Neural progenitor cell (in vitro differentiated cells): ENCODE results near the gene TFDP1. TPM values are rescaled to one million over a fixed set of nuclear protein-coding genes. Genes with fewer than 3 reads are reported as not detected.

Source experiments
- DNase-seq: peaks from one replicate; pipeline ENCODE4 v3.0.0-alpha.2; 2016; ENCODE audit warnings: low spot score
- H2AFZ ChIP-seq: fragments of 200-600 bp; sonication (generic); replicated peaks from 2 replicates; pipeline ENCODE4 v1.6.1; 2016; ENCODE audit warnings: antibody characterized with exemption
- H3F3A ChIP-seq: fragments of 200-600 bp; sonication (generic); 2 replicates; pipeline ENCODE4 v1.6.1; 2016; ENCODE audit warnings: antibody characterized with exemption, low read depth
- H3K27ac ChIP-seq: fragments of 200-600 bp; sonication (generic); 2 replicates; pipeline ENCODE4 v1.5.1; 2016; ENCODE audit warnings: mild to moderate bottlenecking
- H3K27me3 ChIP-seq: fragments of 200-600 bp; sonication (generic); 2 replicates; pipeline ENCODE4 v1.6.1; 2016; ENCODE audit warnings: mild to moderate bottlenecking, moderate library complexity
- H3K36me3 ChIP-seq: fragments of 200-600 bp; sonication (generic); 2 replicates; pipeline ENCODE4 v1.5.1; 2016
- H3K4me1 ChIP-seq: fragments of 200-600 bp; sonication (generic); 2 replicates; pipeline ENCODE4 v1.6.1; 2016; ENCODE audit warnings: mixed run types
- H3K4me2 ChIP-seq: fragments of 200-600 bp; sonication (generic); 2 replicates; pipeline ENCODE4 v1.6.1; 2016
- H3K4me3 ChIP-seq: fragments of 200-600 bp; sonication (generic); 2 replicates; pipeline ENCODE4 v1.5.1; 2016
- H3K79me2 ChIP-seq: fragments of 200-600 bp; sonication (generic); 2 replicates; pipeline ENCODE4 v1.6.1; 2016; ENCODE audit warnings: low read depth
- H3K9ac ChIP-seq: fragments of 200-600 bp; sonication (generic); 2 replicates; pipeline ENCODE4 v1.6.1; 2016
- H3K9me3 ChIP-seq: fragments of 200-600 bp; sonication (generic); 2 replicates; pipeline ENCODE4 v1.5.1; 2016; ENCODE audit warnings: low read depth
- H4K20me1 ChIP-seq: fragments of 200-600 bp; sonication (generic); 2 replicates; pipeline ENCODE4 v1.6.1; 2016; ENCODE audit warnings: low read depth
- H3K27ac Mint-ChIP-seq: 3 replicates; pipeline ENCODE4 v1.8.0; 2021; ENCODE audit warnings: mixed read lengths
- H3K27me3 Mint-ChIP-seq: 2 replicates; pipeline ENCODE4 v1.8.0; 2022; ENCODE audit warnings: low read depth, mild to moderate bottlenecking, inconsistent platforms, moderate library complexity, mixed read lengths; ENCODE audit not compliant: insufficient read depth
- H3K36me3 Mint-ChIP-seq: 3 replicates; pipeline ENCODE4 v1.8.0; 2021; ENCODE audit warnings: mixed read lengths
- H3K4me1 Mint-ChIP-seq: 3 replicates; pipeline ENCODE4 v1.8.0; 2021; ENCODE audit warnings: mixed read lengths
- H3K4me3 Mint-ChIP-seq: 3 replicates; pipeline ENCODE4 v1.8.0; 2021; ENCODE audit warnings: mild to moderate bottlenecking, moderate library complexity, mixed read lengths
- H3K9me3 Mint-ChIP-seq: 3 replicates; pipeline ENCODE4 v1.8.0; 2020; ENCODE audit warnings: mixed read lengths
- CTCF ChIP-seq: fragments of 200-600 bp; sonication (generic); IDR thresholded peaks from 2 replicates; pipeline ENCODE4 v1.5.1; 2017; ENCODE audit warnings: antibody characterized with exemption, mild to moderate bottlenecking
- EZH2 ChIP-seq: fragments of 200-600 bp; sonication (generic); IDR thresholded peaks from 2 replicates; pipeline ENCODE4 v1.6.1; 2017; ENCODE audit warnings: antibody characterized with exemption, mild to moderate bottlenecking, moderate library complexity
- EZH2phosphoT487 ChIP-seq: fragments of 200-600 bp; sonication (generic); IDR thresholded peaks from 2 replicates; pipeline ENCODE4 v1.6.1; 2017; ENCODE audit warnings: antibody characterized with exemption
- total RNA-seq: library from RNA; depleted of rRNA; stranded (reverse); fragments of >200 nt; gene quantifications from 2 replicates; pipeline ENCODE4 v1.2.3, GENCODE V29; 2015; ENCODE audit warnings: low replicate concordance

The TFDP1 gene
- total RNA-seq, 1 donor from 2014 or later = 88.6 TPM

GRCh38 chr13:113625965-113626721 is 41.6 kb downstream of the TFDP1 start:
- H4K20me1 ChIP-seq = peaks cover 9% of the 10 kb centered on the region
- H3K4me2 ChIP-seq = no peak overlapping the region
- H3K9me3 ChIP-seq = no peaks in the 10 kb centered on the region
- H3K9me3 Mint-ChIP-seq = peaks cover 6% of the 10 kb centered on the region
- H3K4me3 ChIP-seq = no peak overlapping the region
- no peak overlapping the region for H2AFZ ChIP-seq
- H3K27me3 ChIP-seq = no peaks in the 10 kb centered on the region
- H3K36me3 Mint-ChIP-seq = peaks cover 39% of the 10 kb centered on the region
- no peak overlapping the region for H3K27ac ChIP-seq
- no peaks in the 10 kb centered on the region for H3K4me1 ChIP-seq
- H3K36me3 ChIP-seq = peaks cover 5% of the 10 kb centered on the region
- no peak for TF ChIP-seq EZH2phosphoT487
- no peak for TF ChIP-seq EZH2
- no peak for TF ChIP-seq CTCF
- no peaks in the 10 kb centered on the region for H3K27me3 Mint-ChIP-seq
- H3K4me1 Mint-ChIP-seq = peaks cover 20% of the 10 kb centered on the region
- no peak for DNase-seq
- H3F3A ChIP-seq = peaks cover 16% of the 10 kb centered on the region
- H3K9ac ChIP-seq = no peak overlapping the region
- H3K4me3 Mint-ChIP-seq = no peak overlapping the region
- H3K79me2 ChIP-seq = peaks cover 75% of the 10 kb centered on the region
- no peak overlapping the region for H3K27ac Mint-ChIP-seq

- TF ChIP-seq EZH2 (no peak), EZH2phosphoT487 (no peak), CTCF (no peak)
- H3K4me1 Mint-ChIP-seq = peaks cover 20% of the 10 kb centered on the region
- no peaks in the 10 kb centered on the region for H3K9me3 ChIP-seq
- H2AFZ ChIP-seq = no peak overlapping the region
- H3K4me3 ChIP-seq = no peak overlapping the region
- no peak overlapping the region for H3K27ac ChIP-seq
- peaks cover 5% of the 10 kb centered on the region for H3K36me3 ChIP-seq
- no peak for DNase-seq
- H3K4me3 Mint-ChIP-seq = no peak overlapping the region
- H3K27me3 Mint-ChIP-seq = no peaks in the 10 kb centered on the region
- H3K9me3 Mint-ChIP-seq = peaks cover 4% of the 10 kb centered on the region
- H3K4me1 ChIP-seq = no peaks in the 10 kb centered on the region
- peaks cover 69% of the 10 kb centered on the region for H3K79me2 ChIP-seq
- H3K9ac ChIP-seq = no peak overlapping the region
- no peaks in the 10 kb centered on the region for H3K27me3 ChIP-seq
- H3F3A ChIP-seq = peaks cover 16% of the 10 kb centered on the region
- H3K4me2 ChIP-seq = no peak overlapping the region
- H3K27ac Mint-ChIP-seq = peak overlapping the region; percentile 80
- peaks cover 34% of the 10 kb centered on the region for H3K36me3 Mint-ChIP-seq
- H4K20me1 ChIP-seq = peaks cover 15% of the 10 kb centered on the region
Measured at GRCh38 chr13:113627136-113627535, 42.6 kb downstream of the TFDP1 start.

GRCh38 chr13:113628291-113629270 is 44.0 kb downstream of the TFDP1 start:
- Histone ChIP-seq H3K4me2 (no peak overlapping the region), H3K9ac (no peak overlapping the region), H3K27me3 (no peaks in the 10 kb centered on the region), H3F3A (peaks cover 16% of the 10 kb centered on the region), H2AFZ (no peak overlapping the region), H3K27ac (peak overlapping the region; percentile 37), H3K4me3 (no peak overlapping the region), H3K79me2 (peaks cover 56% of the 10 kb centered on the region), H3K4me1 (no peaks in the 10 kb centered on the region), H4K20me1 (peaks cover 15% of the 10 kb centered on the region), H3K36me3 (no peaks in the 10 kb centered on the region), H3K9me3 (no peaks in the 10 kb centered on the region)
- Mint-ChIP-seq H3K27ac (peak overlapping the region; percentile 62), H3K4me1 (peaks cover 20% of the 10 kb centered on the region), H3K9me3 (no peaks in the 10 kb centered on the region), H3K4me3 (no peak overlapping the region), H3K36me3 (peaks cover 31% of the 10 kb centered on the region), H3K27me3 (no peaks in the 10 kb centered on the region)
- TF ChIP-seq EZH2 = no peak
- TF ChIP-seq EZH2phosphoT487 = no peak
- no peak for TF ChIP-seq CTCF
- DNase-seq = no peak
